Ramos (cell line): ENCODE data around the gene EXOC1L.

ENCODE experiments used
- in situ Hi-C: fragments of 300-500 bp; cut with MboI; formaldehyde crosslinking; loops from one replicate; pipeline ENCODE4 v1.14.3; 2022; ENCODE audit warnings: low sequenced_read_pairs; ENCODE audit not compliant: unreplicated experiment

Gene EXOC1L

GRCh38 chr4:55819634-55820033 lies at the start of gene EXOC1L:
Gene EXOC1L (plus strand): TSS chr4:55819790. CDS start chr4:55820027, 237 bp downstream.
- in situ Hi-C loops = no loop called here

GRCh38 chr4:55770662-55771061 lies 48.9 kb upstream of the EXOC1L start:
- in situ Hi-C loops = no loop called here

- in situ Hi-C loops = no loop called here
These were observed 38.2 kb upstream of the EXOC1L start for GRCh38 chr4:55781341-55781740.

GRCh38 chr4:55781812-55782211 lies 37.8 kb upstream of the EXOC1L start:
- in situ Hi-C loops = no loop called here

GRCh38 chr4:55783584-55783983 lies 36.0 kb upstream of the EXOC1L start:
- in situ Hi-C loops = no loop called here

GRCh38 chr4:55784747-55785146 lies 34.8 kb upstream of the EXOC1L start:
- in situ Hi-C loops = no loop called here

- in situ Hi-C loops = no loop called here
These were observed 27.9 kb upstream of the EXOC1L start for GRCh38 chr4:55791666-55792065.

- in situ Hi-C loops = no loop called here
These were observed 26.1 kb upstream of the EXOC1L start for GRCh38 chr4:55793479-55793878.

- in situ Hi-C loops = no loop called here
These were observed 25.5 kb upstream of the EXOC1L start for GRCh38 chr4:55794053-55794452.

- in situ Hi-C loops = no loop called here
These were observed 24.2 kb upstream of the EXOC1L start for GRCh38 chr4:55795341-55795740.

- in situ Hi-C loops = no loop called here
These were observed 18.1 kb upstream of the EXOC1L start for GRCh38 chr4:55801498-55801897.

- in situ Hi-C loops = no loop called here
These were observed 12.0 kb upstream of the EXOC1L start for GRCh38 chr4:55807556-55807955.

- in situ Hi-C loops = no loop called here
These were observed 11.4 kb upstream of the EXOC1L start for GRCh38 chr4:55808186-55808585.

GRCh38 chr4:55808632-55809031 lies 11.0 kb upstream of the EXOC1L start:
- in situ Hi-C loops = no loop called here

GRCh38 chr4:55817691-55818090 lies 1.9 kb upstream of the EXOC1L start:
- in situ Hi-C loops = no loop called here

- in situ Hi-C loops = no loop called here
These were observed 689 bp downstream of the EXOC1L start for GRCh38 chr4:55820279-55820678.

- in situ Hi-C loops = no loop called here
These were observed 2.7 kb downstream of the EXOC1L start for GRCh38 chr4:55822329-55822728.

GRCh38 chr4:55824865-55825264 lies 5.3 kb downstream of the EXOC1L start:
- in situ Hi-C loops = no loop called here

GRCh38 chr4:55826986-55827385 lies 7.4 kb downstream of the EXOC1L start:
- in situ Hi-C loops = no loop called here

- in situ Hi-C loops = no loop called here
These were observed 8.0 kb downstream of the EXOC1L start for GRCh38 chr4:55827582-55827981.

GRCh38 chr4:55830048-55830447 lies 10.5 kb downstream of the EXOC1L start:
- in situ Hi-C loops = no loop called here

- in situ Hi-C loops = no loop called here
These were observed 11.1 kb downstream of the EXOC1L start for GRCh38 chr4:55830716-55831115.
